Measurements from ENCODE around the gene TMEM183A. TPM values are rescaled to one million over a fixed set of nuclear protein-coding genes. Genes with fewer than 3 reads are reported as not detected.

TMEM183A gene
- total and polyA plus RNA-seq, 2 experiments from 2014 or later, result 65.2 to 78.8 TPM

DNA sequence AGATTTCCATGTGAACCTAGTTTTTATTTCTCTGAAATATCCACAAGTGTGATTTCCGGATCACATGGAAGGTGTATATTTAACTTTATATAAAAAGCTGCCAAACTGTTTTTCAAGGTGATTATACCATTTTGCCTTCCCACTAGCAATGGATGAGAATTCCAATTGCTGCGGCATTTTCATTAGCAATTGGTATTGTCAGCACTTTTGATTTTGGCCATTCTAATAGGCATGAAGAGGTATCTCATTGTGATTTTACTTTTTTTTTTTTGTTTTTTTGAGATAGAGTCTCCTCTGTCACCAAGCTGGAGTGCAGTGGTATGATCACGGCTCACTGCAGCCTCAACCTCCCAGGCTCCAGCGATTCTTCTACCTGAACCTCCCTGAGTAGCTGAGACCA, 35.1 kb upstream of the TMEM183A start:
- Histone ChIP-seq H3K36me3 (replicated peaks; ENCODE audit: insufficient read depth, low read depth) (no peaks in the 10 kb centered on the region), H3K79me2 (no peaks in the 10 kb centered on the region), H3K27ac (no peak overlapping the region), H3K9me2 (replicated peaks; ENCODE audit: insufficient read depth) (no peaks in the 10 kb centered on the region), H3K4me1 (ENCODE audit: insufficient read depth) (peaks cover 9% of the 10 kb centered on the region), H3K27me3 (peaks cover 17% of the 10 kb centered on the region), H2AFZ (no peak overlapping the region), H3K9me3 (ENCODE audit: low read depth) (no peaks in the 10 kb centered on the region), H3K4me2 (no peak overlapping the region), H3K4me3 (no peak overlapping the region), H4K20me1 (ENCODE audit: insufficient read depth, poor library complexity, severe bottlenecking) (no peaks in the 10 kb centered on the region)
- no peak for DNase-seq (ENCODE audit: low spot score)
- 68% methylated on average over 4 of the region's 4 CpGs for WGBS (ENCODE audit: low lambda C conversion rate, missing lambda C conversion rate)
- TF ChIP-seq EZH2 (IDR thresholded peaks at IDR 0.05; ENCODE audit: borderline replicate concordance) (no peak), EZH2phosphoT487 (IDR thresholded peaks at IDR 0.05; ENCODE audit: low read depth, severe bottlenecking, unreplicated experiment) (no peak)
- TF ChIP-seq, protein P1, sequence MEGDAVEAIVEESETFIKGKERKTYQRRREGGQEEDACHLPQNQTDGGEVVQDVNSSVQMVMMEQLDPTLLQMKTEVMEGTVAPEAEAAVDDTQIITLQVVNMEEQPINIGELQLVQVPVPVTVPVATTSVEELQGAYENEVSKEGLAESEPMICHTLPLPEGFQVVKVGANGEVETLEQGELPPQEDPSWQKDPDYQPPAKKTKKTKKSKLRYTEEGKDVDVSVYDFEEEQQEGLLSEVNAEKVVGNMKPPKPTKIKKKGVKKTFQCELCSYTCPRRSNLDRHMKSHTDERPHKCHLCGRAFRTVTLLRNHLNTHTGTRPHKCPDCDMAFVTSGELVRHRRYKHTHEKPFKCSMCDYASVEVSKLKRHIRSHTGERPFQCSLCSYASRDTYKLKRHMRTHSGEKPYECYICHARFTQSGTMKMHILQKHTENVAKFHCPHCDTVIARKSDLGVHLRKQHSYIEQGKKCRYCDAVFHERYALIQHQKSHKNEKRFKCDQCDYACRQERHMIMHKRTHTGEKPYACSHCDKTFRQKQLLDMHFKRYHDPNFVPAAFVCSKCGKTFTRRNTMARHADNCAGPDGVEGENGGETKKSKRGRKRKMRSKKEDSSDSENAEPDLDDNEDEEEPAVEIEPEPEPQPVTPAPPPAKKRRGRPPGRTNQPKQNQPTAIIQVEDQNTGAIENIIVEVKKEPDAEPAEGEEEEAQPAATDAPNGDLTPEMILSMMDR (IDR thresholded peaks at IDR 0.05; ENCODE audit: poor library complexity), result no peak

DNA sequence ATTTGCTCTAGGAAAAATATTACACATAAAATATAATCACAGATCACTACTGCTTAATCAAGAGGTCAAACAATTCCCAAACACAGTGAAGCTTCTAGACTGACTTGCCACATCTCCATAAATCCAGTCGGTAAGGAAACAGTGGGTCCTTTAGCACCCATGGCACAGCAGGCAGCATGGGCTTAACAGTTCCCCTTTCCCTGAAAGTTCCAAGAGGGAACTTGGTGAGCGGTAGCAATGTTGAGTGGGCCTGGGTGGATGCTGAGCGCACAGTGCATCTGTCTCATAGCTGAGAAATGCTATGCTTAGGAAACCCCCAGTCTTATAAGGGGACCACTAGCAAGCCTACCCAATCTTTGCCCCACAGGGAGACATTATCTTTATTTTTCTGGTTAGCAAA, 32.3 kb upstream of the TMEM183A start:
- Histone ChIP-seq H3K27ac (no peak overlapping the region), H3K4me1 (ENCODE audit: insufficient read depth) (no peaks in the 10 kb centered on the region), H3K4me3 (no peak overlapping the region), H2AFZ (no peak overlapping the region), H3K27me3 (peaks cover 27% of the 10 kb centered on the region), H4K20me1 (ENCODE audit: insufficient read depth, poor library complexity, severe bottlenecking) (no peaks in the 10 kb centered on the region), H3K79me2 (no peaks in the 10 kb centered on the region), H3K9me2 (replicated peaks; ENCODE audit: insufficient read depth) (no peaks in the 10 kb centered on the region), H3K9me3 (ENCODE audit: low read depth) (no peaks in the 10 kb centered on the region), H3K36me3 (replicated peaks; ENCODE audit: insufficient read depth, low read depth) (no peaks in the 10 kb centered on the region), H3K4me2 (no peak overlapping the region)
- no peak for DNase-seq (ENCODE audit: low spot score)
- TF ChIP-seq EZH2 (IDR thresholded peaks at IDR 0.05; ENCODE audit: borderline replicate concordance), result no peak
- TF ChIP-seq, protein P1 (IDR thresholded peaks at IDR 0.05; ENCODE audit: poor library complexity), result no peak
- no peak for TF ChIP-seq EZH2phosphoT487 (IDR thresholded peaks at IDR 0.05; ENCODE audit: low read depth, severe bottlenecking, unreplicated experiment)
- 87% methylated on average over 3 of the region's 3 CpGs for WGBS (ENCODE audit: low lambda C conversion rate, missing lambda C conversion rate)

DNA sequence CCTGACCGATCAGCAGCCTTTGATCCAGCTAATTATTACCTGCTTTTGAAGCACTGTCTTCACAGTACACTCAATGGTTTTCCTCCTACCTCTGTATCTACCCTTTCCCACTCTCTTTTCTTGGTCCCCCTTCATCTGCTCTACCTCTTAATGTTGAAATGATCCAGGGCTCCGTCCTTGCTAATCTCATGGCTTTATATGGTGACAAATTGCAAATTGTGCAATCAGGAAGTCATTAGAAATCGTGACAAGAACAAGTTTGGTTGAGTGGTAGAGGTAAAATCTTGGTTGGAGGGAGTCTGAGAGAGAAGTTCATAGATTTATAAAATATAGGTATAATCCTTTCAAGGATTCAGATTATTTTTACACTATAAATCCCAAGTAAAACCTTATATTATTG, 30.5 kb upstream of the TMEM183A start:
- H3K27ac ChIP-seq, result no peak overlapping the region
- no peak overlapping the region for H2AFZ ChIP-seq

More for the DNA sequence above, 30.5 kb upstream of the TMEM183A start:
- TF ChIP-seq, protein P1 (IDR thresholded peaks at IDR 0.05; ENCODE audit: poor library complexity), result no peak
- TF ChIP-seq EZH2phosphoT487 (IDR thresholded peaks at IDR 0.05; ENCODE audit: low read depth, severe bottlenecking, unreplicated experiment) (no peak), EZH2 (IDR thresholded peaks at IDR 0.05; ENCODE audit: borderline replicate concordance) (no peak)
- DNase-seq (ENCODE audit: low spot score), result no peak
- H3K36me3 ChIP-seq (replicated peaks; ENCODE audit: insufficient read depth, low read depth), result no peaks in the 10 kb centered on the region
- H3K9me2 ChIP-seq (replicated peaks; ENCODE audit: insufficient read depth), result no peaks in the 10 kb centered on the region
- no peaks in the 10 kb centered on the region for H3K9me3 ChIP-seq (ENCODE audit: low read depth)
- no peaks in the 10 kb centered on the region for H3K79me2 ChIP-seq
- H3K4me1 ChIP-seq (ENCODE audit: insufficient read depth), result no peaks in the 10 kb centered on the region
- no peak overlapping the region for H3K4me3 ChIP-seq
- no peak overlapping the region for H3K4me2 ChIP-seq
- H4K20me1 ChIP-seq (ENCODE audit: insufficient read depth, poor library complexity, severe bottlenecking), result no peaks in the 10 kb centered on the region
- WGBS (ENCODE audit: low lambda C conversion rate, missing lambda C conversion rate), result 51% methylated on average over 3 of the region's 3 CpGs
- H3K27me3 ChIP-seq, result peaks cover 27% of the 10 kb centered on the region
